ENCODE data around the gene MST1. TPM values are rescaled to one million over a fixed set of nuclear protein-coding genes. Genes with fewer than 3 reads are reported as not detected.

The MST1 gene
- total and polyA plus RNA-seq, 2 donors (not counting 1 experiment from before 2014, with no cell fraction given) = 3.5 to 6.6 TPM

GRCh38 chr3:49657208-49657915 is 31.9 kb downstream of the MST1 start:
- Histone ChIP-seq H3K4me2 (ENCODE audit: extremely low read depth, insufficient read depth, low read length) (no peak overlapping the region), H3K4me3 (replicated peaks in 1 of 4; ENCODE audit: control extremely low read depth in 1 of 4, insufficient read depth in 1 of 4, low read depth in 3 of 4, low read length in 4 of 4) (no peak overlapping the region), H3K9me3 (ENCODE audit: control insufficient read depth, insufficient read depth, low read depth, low read length) (no peaks in the 10 kb centered on the region), H3K79me2 (ENCODE audit: control insufficient read depth, insufficient read depth, low read length) (no peaks in the 10 kb centered on the region), H3K27me3 (ENCODE audit: control insufficient read depth, insufficient read depth, low read length) (no peaks in the 10 kb centered on the region), H3K27ac (ENCODE audit: insufficient read depth, low read length) (no peak overlapping the region), H3K9ac (ENCODE audit: insufficient read depth, low read length) (no peak overlapping the region), H3K4me1 (ENCODE audit: control insufficient read depth, extremely low read depth, insufficient read depth, low read length) (no peaks in the 10 kb centered on the region), H3K36me3 (ENCODE audit: control insufficient read depth, insufficient read depth, low read length) (no peaks in the 10 kb centered on the region), H2AFZ (ENCODE audit: low read length) (no peak overlapping the region), H4K20me1 (ENCODE audit: control insufficient read depth, extremely low read depth, insufficient read depth, low read length) (no peaks in the 10 kb centered on the region)
- TF ChIP-seq CTCF (conservative IDR thresholded peaks at IDR 0.05 in 1 of 2, IDR thresholded peaks at IDR 0.05 in 1 of 2; ENCODE audit: low read depth in 1 of 2, low read length in 2 of 2) = no peak
- TF ChIP-seq EZH2 (IDR thresholded peaks at IDR 0.05; ENCODE audit: low read length, missing control alignments) = no peak
- DNase-seq (ENCODE audit: low read depth in 2 of 2) = no peak

GRCh38 chr3:49656541-49657112 is 32.6 kb downstream of the MST1 start:
- H4K20me1 ChIP-seq (ENCODE audit: control insufficient read depth, extremely low read depth, insufficient read depth, low read length) = no peaks in the 10 kb centered on the region
- no peak for DNase-seq (ENCODE audit: low read depth in 2 of 2)
- no peak for TF ChIP-seq EZH2 (IDR thresholded peaks at IDR 0.05; ENCODE audit: low read length, missing control alignments)
- no peak for TF ChIP-seq CTCF (conservative IDR thresholded peaks at IDR 0.05 in 1 of 2, IDR thresholded peaks at IDR 0.05 in 1 of 2; ENCODE audit: low read depth in 1 of 2, low read length in 2 of 2)

GRCh38 chr3:49655731-49656285 is 33.5 kb downstream of the MST1 start:
- H2AFZ ChIP-seq (ENCODE audit: low read length) = no peak overlapping the region
- no peak for DNase-seq (ENCODE audit: low read depth in 2 of 2)

More at GRCh38 chr3:49656541-49657112, 32.6 kb downstream of the MST1 start:
- Histone ChIP-seq H3K4me3 (replicated peaks in 1 of 4; ENCODE audit: control extremely low read depth in 1 of 4, insufficient read depth in 1 of 4, low read depth in 3 of 4, low read length in 4 of 4) (no peak overlapping the region), H3K27ac (ENCODE audit: insufficient read depth, low read length) (no peak overlapping the region), H3K4me2 (ENCODE audit: extremely low read depth, insufficient read depth, low read length) (no peak overlapping the region), H3K27me3 (ENCODE audit: control insufficient read depth, insufficient read depth, low read length) (no peaks in the 10 kb centered on the region), H3K79me2 (ENCODE audit: control insufficient read depth, insufficient read depth, low read length) (no peaks in the 10 kb centered on the region), H2AFZ (ENCODE audit: low read length) (no peak overlapping the region), H3K9me3 (ENCODE audit: control insufficient read depth, insufficient read depth, low read depth, low read length) (no peaks in the 10 kb centered on the region), H3K9ac (ENCODE audit: insufficient read depth, low read length) (no peak overlapping the region), H3K4me1 (ENCODE audit: control insufficient read depth, extremely low read depth, insufficient read depth, low read length) (no peaks in the 10 kb centered on the region), H3K36me3 (ENCODE audit: control insufficient read depth, insufficient read depth, low read length) (no peaks in the 10 kb centered on the region)

More at GRCh38 chr3:49655731-49656285, 33.5 kb downstream of the MST1 start:
- H3K79me2 ChIP-seq (ENCODE audit: control insufficient read depth, insufficient read depth, low read length) = no peaks in the 10 kb centered on the region
- no peak overlapping the region for H3K4me2 ChIP-seq (ENCODE audit: extremely low read depth, insufficient read depth, low read length)
- no peaks in the 10 kb centered on the region for H3K4me1 ChIP-seq (ENCODE audit: control insufficient read depth, extremely low read depth, insufficient read depth, low read length)
- no peaks in the 10 kb centered on the region for H3K27me3 ChIP-seq (ENCODE audit: control insufficient read depth, insufficient read depth, low read length)
- H3K36me3 ChIP-seq (ENCODE audit: control insufficient read depth, insufficient read depth, low read length) = no peaks in the 10 kb centered on the region
- TF ChIP-seq CTCF (conservative IDR thresholded peaks at IDR 0.05 in 1 of 2, IDR thresholded peaks at IDR 0.05 in 1 of 2; ENCODE audit: low read depth in 1 of 2, low read length in 2 of 2) (no peak), EZH2 (IDR thresholded peaks at IDR 0.05; ENCODE audit: low read length, missing control alignments) (no peak)
- H3K9ac ChIP-seq (ENCODE audit: insufficient read depth, low read length) = no peak overlapping the region
- H3K4me3 ChIP-seq (replicated peaks in 1 of 4; ENCODE audit: control extremely low read depth in 1 of 4, insufficient read depth in 1 of 4, low read depth in 3 of 4, low read length in 4 of 4) = no peak overlapping the region
- no peak overlapping the region for H3K27ac ChIP-seq (ENCODE audit: insufficient read depth, low read length)
- H4K20me1 ChIP-seq (ENCODE audit: control insufficient read depth, extremely low read depth, insufficient read depth, low read length) = no peaks in the 10 kb centered on the region
- H3K9me3 ChIP-seq (ENCODE audit: control insufficient read depth, insufficient read depth, low read depth, low read length) = no peaks in the 10 kb centered on the region
